COLO829 (cell line): Measurements from ENCODE around the gene USP32.
A peak's percentile ranks its signal among the peaks of the same experiment; 100 is the strongest.

ENCODE experiments used
- DNase-seq: peaks from one replicate; pipeline ENCODE4 v3.0.0; 2012; ENCODE audit warnings: low spot score

Gene USP32

DNA sequence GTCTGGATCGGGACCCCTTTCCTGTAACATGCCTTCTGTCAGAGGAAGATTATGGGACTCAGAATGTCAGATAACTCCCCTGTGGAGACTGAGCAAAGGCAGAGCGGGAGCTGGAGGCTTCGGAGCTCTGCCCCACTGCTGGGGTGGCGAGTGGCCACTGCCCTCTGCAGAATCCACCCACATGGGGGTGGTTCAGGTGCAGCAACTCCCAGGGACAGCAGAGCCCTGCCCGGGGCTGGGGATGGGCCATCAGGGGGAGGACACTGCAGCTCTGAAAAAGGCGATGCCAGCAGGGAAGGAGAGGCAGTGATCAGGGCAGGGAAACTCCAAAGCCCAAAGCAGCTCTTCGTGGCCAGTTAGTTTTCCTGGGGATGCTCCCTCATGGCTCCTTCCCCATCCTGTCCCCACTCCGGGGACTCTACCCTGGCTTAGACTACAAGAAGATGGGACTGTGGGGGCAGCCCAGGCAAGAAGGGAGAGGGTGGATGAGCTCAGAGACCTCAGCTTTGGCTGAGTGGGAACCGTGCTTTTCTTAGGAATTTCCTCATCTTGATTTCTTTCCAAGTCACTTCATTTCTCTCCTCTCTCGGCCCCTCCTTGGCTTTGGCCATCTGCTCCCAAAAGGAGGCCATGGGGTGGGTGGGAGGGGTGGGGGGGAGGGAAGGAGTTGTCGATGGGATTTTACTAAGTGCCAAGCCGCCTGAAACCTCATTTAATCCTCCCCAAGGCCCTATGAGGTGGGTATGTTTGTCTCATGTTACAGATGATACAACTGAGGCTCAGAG lies 238.1 kb downstream of the USP32 start:
- no peak for DNase-seq

DNA sequence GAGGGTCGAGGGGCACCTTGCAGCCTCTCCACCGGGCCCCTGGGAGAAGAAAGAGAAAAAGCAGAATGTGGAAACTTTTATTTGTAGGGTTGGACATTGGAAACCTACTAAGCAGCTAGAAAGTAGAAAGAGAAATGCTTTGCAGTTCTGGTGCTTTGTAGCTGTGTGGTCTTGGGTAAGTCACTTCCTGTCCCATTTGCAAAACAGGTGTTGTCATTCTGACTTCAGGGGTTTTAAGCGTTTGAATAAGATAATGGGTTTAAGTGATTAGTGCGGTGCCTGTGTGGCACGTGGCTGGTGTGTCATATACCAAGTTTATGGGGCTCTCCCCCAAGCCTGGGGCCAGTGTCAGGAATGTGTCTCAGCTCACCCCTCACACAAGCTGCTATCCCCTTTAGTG lies 240.6 kb downstream of the USP32 start:
- DNase-seq = no peak

DNA sequence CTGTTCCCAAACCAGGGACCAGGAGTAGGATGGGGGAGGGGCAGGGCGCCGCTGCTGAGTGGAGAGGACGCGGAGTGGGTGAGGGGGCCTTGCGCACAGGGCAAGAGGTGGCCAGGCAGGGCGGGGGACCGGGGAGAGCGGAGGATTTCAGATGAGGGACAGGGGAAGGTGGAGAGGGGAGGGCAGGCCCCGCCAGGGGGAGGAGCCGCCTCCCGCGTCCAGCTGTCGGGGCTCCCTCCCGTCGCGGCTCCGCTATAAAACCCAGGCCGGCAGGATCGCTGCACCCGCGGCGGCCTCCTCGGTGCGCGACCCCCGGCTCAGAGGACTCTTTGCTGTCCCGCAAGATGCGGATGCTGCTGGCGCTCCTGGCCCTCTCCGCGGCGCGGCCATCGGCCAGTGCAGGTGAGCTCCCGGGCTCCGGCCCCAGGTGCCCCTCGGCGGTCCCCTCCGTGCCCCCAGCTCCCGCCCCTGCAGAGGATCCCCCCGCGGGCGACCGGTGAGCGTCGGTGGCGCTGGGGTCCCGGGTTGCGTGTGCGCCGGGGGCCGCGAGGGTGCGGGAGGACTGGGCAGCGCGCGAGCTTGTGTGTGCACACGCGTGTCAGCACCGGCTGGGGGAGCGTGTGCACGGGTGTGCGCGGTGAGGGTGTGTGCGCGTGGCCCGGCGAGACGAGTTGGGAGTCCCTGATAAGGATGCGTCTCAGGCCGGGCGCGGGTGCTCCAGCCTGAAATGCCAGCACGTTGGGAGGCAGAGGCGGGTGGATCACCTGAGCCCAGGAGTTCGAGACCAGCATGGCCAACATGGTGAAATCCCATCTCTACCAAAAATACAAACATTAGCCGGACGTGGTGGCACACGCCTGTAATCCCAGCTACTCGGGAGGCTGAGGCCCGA lies 242.0 kb downstream of the USP32 start, which contains the start of gene CA4:
CA4 (plus strand) TSS at position 283 of the 892 bp plus-strand sequence; CDS start at position 345, 62 bp downstream.
- no peak for DNase-seq

DNA sequence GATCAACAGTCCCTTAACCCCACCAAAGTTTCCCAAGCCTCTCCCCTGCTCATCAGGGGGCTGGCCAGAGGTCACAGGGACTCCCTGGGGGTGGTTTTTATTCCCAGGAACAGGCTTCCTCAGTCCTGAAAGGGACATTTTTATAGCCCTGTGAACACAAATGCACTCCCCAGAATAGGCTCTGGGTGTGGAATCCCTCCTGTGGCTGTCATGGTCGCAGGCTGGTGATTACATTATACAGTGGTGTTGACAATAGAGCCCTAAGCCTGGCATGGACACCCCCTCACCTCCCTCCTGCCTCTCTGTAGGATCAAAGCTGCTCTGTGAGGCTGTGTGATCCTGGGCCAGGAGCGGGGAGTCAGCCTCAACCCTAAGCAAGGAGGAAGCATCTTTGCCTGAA lies 243.6 kb downstream of the USP32 start:
- no peak for DNase-seq

DNA sequence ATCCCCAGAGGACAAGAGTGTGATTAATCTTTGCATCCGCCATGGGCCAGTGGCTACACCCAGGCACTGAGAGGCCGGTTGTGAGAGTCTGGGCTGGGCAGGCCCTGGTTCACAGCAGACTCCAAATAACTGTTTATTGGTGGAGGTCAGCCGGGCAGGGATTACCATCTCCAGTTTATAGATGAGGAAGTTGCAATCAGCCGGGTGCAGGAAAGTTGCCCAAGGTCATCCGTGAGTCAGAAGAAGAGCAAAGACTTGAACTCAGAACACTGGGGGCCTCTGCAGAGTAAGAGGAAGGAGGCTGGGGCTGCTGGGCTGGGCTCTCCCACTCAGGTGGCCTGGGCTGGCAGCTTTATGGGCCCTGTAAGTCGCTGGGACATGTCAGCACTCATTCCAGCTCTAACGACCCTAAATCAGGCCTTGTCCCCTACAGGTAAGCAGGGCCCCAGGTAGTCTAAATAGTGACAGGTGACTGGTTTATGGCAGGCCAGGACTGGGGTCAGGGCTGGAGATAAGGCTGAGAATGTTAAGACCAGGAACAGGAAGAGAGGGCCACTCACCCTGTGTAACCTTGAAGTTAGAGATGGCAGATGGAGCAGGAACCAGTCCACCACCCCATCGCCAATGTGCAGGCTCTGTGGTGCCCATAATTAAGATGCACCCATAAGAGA lies 244.2 kb downstream of the USP32 start:
- DNase-seq = no peak

DNA sequence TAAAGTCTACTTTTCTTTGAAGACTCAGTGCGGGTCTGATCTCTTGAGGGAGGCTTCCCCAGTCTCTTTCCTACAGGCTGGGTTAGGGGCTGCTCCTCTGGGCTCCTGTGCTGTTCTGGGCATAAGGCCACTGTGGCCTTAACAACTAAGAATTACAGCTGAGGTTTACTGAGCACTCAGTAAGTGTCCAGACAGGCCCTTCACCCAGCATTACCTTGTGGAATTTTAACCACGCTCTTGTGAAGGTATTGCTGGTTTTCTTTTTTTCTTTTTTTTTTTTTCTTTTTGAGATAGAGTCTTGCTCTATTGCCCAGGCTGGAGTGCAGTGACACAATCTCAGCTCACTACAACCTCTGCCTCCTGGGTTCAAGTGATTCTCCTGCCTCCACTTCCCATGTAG lies 245.7 kb downstream of the USP32 start:
- DNase-seq = no peak

DNA sequence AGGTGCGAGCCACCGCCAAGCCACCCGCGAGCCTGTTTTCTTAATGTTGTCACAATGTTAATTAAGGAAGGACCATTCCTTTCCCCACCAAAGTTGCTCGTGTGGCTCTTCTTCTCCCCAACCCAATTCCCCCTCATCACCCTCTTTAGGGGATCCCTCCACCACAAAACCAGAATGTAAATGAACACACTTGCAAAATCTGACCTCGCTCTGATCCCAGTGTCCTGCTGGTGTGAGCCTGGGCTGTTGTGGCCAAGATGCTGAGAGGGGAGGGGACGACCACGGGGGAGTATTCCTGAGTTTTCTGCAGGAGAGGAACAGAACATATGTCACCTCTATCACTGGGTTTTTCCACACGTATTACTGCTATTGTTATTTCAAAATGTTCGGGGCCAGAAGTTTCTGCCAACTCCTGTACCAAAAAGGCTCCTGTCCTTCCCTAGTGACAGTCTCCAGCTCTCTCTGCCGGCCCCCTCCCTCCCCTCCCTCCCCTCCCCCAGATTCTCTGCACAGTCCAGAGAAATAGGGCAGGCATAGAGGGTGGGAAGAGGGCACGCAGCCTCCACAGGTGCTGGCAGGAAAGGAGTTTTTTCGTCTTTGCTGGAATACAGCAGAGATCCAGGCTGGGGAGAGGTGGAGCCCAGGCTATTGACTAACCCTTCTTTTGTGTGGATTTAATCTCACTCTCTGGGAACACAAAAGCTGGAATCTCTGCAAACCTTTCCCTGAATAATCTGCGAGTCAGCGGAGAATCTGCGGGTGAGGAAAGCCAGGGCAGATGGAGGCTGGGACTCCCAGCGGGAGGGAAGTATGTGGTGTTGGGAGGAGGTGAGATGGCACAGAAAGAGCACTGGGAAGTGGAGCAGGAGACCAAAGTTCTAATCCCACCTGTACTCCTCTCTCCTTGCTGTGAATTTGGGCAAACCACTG lies 246.7 kb downstream of the USP32 start:
- no peak for DNase-seq

DNA sequence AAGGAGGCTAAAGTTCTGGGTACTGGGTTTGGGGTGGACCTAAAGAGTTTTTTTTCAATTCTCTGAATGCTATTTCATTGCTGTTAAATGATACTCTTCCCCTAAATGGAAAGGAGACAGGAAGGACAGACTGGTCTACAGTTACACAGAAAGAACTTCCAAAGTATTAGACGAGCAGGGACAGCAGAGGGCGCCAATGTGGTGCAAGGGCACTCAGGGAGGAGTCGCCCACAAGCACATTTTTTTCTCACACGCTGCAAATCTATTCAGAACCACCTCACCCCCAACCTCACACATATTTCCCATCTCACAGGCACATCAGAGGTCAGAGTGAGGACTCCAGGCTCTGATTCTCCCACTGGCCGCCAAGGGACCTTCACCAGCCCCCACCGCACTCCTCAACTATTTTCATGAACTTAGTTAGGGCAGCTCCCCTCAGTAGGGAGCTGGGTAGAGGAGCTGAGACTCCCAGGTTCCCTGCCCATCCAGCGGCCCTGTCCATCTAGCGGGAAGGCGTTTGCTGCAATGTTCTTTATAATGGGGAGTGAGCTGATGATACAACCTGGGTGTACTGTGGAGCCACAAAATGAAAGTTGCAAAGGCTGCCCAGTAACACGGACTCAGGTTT lies 248.9 kb downstream of the USP32 start:
- DNase-seq = peak; percentile 68

DNA sequence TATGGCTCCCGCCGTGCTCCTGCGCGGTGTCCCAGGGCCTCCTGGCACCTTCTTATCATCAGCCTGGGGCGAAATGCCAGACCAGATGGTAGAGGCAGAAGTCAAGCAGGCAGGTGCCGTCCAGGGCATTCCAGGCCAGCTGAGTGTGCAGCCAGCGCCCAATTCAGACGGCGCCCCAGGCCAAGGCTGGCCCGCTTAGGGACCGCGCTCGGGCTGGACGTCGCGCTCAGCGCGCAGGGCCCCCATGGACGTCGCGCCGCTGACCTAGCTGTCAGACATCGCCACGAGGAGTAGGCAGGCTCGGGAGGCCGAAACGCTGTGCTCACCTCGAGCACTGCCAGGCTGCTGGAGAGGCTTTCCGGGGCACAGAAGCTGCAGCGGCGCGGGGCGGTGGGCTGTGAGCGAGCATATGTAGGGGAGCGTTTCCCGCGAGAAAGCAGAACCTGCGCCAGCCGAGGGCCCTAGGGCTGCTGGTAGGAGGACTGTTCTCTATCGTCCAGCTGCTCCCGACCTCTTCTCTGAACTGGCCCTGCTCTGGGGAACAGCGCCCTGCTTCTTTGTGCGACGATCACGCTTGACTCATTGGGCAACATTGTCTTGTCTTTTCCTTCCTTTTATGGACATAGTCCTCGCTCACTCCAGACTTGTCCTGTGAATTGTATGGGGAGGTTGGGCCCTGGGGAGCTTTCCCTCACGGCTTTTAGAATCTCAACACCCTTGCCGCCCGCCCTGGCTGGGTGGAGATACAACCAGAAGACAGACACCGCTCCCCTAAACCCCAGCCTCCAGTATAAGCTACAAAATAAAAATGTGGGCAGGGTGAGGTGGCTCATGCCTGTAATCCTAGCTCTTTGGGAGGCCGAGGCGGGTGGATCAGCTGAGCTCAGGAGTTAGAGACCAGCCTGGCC lies 250.6 kb downstream of the USP32 start:
- DNase-seq = no peak

DNA sequence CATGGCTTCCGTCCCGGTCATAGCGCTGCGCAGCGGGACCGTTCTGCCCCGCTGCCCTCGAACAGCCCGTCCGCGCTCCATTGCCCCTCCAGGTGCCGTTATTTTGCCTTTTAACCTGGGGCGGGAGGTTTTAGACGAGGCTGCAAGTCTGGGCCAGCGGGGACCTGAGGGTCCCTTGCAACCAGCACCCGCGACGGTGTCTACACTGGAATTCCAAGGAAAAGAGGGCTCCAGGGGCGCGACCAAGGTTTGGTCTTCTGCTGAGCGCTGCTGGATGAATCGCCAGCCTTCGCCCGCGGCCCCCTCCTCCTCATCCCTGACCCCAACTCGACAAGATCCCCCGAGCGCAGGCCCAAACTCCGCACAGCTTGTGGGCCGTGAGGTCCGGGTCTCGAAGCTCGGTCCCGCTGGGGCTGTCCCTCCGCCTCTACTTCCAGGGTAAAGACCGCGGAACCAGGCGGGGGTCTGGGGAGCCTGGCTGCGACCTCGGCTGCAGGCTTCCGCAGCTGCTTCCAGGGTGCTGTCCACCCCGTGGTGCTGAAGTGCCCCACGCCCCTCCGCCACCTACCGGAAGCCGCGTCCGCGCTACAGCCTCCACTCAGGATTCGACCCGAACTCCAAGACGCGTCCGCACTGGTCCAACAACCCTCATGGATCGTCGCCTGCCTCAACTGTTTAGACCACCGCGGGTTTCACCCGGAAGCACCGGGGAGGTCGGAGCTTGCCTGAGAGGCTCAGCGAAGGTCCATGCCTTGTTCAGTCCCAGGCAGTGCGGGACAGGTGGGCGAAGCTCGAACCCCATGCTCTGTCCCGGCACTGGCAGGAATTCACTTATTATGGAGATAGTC lies 252.3 kb downstream of the USP32 start:
- DNase-seq = peak; percentile 39

DNA sequence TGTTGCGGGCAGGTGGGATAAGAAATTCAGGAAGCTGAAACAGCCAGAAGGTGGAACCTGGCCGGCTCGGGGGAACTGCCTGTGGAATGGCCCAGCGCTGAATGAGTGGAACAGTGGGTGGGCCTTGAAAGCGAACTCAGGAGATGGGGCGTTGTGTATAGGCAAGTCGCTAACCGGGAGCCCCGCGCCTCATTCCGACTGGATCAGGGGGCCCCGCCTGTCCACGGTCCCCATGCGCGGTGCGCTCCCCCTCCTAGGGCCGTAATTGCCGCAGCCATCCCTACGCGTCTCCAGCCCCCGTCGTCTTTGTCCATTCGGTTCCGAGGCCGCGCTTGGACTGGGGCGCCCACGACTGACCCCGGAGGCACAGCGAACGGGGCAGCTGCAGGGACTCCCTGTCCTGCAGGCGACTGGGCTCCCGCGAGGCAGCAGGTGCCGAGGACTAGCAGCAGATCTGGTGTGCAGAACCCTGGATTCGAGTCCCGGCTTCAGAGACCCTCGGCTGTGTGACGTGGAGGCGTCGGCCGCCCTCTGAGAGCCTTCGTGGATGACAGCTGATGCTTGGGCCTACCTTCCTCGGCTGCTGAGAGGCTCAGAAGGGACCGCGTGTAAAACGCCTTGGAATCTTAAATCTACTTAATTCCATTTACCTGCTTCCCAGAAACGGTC lies 253.0 kb downstream of the USP32 start:
- no peak for DNase-seq

DNA sequence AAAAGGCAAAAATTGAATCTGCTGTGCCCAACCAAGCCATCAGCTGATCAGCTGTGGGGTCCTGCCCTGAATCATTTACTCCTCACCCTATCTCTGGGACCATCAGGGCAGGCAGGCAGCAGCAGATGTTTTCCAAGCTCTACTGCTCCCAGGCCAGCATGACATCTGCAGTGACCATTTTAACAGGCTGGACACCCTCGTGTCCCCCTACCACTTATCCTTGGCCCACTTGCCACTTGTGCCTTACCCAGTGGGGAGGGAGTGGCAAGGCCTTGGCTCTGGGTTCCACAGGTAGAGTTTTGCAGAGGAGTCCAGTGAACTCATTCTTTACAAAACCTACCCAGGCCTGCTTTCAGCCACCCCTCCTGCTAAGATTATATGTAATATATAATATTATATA lies 254.2 kb downstream of the USP32 start:
- no peak for DNase-seq

DNA sequence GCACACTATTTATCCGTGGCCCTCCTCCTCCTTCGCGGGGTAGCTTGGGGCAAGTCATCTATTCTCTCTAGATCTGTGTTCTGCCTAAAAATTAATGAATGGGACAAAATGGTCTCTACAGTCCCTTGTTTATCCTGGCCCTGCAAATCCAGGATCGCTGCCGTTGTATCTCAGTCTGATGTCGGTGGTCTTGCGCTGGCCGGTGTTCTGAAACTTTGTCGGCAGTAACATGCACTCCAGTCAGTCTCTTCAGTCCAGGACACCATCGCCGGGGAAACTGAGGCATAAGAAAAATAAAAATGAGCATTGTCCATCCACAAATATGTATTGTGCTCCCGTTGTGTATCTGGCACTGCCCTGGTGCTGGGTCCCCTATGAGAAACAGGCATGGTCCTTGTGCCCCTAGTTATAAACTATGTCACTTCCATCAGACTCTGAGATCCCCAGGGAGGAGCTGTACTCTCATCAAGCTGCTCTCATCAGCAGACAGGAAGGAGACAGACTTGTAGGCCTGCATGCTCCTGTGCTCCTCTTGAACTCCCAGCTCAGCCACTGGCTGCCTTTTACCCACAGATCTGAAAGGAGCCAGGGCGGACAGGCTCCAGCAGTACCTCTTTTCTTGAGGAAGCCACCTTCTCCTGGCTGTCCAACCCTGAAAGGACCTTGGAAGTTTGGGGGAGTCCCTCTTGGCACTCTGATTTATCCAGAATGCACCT lies 255.8 kb downstream of the USP32 start:
- no peak for DNase-seq

DNA sequence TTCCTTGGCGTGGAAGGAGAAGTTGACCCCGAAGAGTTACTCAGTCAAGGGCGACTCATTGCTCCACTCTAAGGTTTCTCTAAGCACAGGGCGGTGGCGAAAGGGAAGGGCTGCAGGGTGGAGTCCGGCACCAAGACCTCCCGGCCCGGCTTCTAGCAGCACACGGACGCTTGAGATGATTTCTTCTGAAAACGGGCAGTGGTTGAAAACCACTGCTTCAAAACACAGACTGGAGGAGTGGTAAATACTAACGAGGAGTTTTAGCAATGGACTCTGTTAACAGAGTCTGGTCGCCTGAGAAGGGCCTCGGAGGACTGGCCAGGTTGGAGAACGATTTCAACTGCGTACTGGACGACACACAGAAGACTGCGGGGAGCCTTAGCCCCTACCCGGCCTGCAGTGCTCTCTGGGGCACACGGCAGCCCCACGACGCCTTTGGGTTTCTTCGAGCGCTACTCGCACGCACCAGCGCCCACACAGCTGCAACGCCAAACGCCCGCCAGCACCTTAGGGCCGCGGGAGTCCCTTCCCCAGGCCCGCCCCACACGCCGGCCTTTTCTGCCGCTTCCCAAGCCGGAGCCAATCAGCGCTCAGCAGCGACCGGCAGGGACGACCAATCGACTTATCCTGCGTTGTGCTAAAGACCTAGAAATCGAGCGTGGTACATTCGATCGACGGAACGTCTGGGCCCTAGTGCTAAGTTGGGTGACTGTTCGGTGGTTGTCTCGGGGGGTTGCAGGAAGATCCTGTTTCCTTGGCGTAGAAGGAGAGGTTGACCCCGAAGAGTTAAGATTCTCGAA lies 256.6 kb downstream of the USP32 start:
- peak; percentile 90 for DNase-seq

DNA sequence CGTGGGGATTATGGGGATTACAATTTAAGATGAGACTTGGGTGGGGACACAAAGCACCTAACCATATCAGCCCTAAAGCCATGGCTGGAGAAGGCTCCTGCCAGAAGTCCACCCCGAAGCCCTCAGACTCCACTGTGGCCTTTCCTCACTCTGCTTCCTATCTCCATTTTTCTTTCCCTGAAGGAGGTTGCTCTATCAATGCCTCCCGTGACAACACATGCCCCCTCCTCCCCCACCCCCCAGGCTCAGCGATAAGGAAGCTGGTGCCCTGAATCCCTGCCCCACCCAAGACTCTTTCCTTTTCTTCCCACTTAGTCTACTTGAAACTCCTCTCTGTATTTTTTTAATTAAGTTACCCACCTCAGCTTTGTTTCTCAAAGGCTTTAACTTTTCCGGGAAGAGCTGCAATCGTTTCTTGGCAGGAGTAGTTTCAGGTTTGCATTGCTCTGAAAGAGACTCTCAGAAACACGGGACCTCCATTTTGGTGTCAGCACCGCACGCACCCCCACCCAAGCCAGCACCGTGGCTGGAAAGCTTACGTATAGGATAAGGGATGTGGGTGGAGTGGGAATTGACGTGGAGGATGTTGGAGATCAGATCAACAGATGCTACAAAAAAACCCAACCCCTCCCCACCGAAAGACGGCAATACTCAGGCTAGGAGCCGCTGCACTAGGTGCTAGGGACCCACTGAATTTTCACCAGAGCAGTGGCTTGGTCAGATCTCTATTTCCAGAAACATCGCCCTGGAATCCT lies 257.4 kb downstream of the USP32 start:
- peak; percentile 18 for DNase-seq

DNA sequence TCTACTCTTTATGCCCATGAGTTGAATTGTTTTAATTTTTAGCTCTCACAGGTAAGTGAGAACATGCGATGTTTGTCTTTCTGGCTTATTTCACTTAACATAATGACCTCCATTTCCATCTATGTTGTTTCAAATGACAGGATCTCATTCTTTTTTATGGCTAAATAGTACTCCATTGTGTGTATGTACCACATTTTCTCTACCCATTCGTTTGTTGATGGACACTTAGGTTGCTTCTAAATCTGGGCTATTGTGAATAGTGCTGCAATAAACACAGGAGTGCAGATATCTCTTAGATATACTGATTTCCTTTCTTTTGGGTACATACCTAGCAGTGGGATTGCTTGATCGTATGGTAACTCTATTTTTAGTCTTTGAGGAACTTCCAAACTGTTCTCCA lies 261.5 kb downstream of the USP32 start:
- no peak for DNase-seq
